ENCODE data around the gene OPTC. TPM values are rescaled to one million over a fixed set of nuclear protein-coding genes. Genes with fewer than 3 reads are reported as not detected.
A peak's percentile ranks its signal among the peaks of the same experiment; 100 is the strongest.

Gene OPTC
- total and polyA plus RNA-seq, 7 donors = not detected

GRCh38 chr1:203511513-203511912 is 17.6 kb downstream of the OPTC start:
- Histone ChIP-seq H3K27ac (peak overlapping the region; percentile 85 to 94 (median 90)), H3K4me1 (peaks cover 0 to 77% (median 70%) of the 10 kb centered on the region in 4 donors)
- DNase-seq = no peak

GRCh38 chr1:203511930-203512329 is 18.0 kb downstream of the OPTC start:
- Histone ChIP-seq H3K4me3 (no peak overlapping the region), H3K27me3 (no peaks in the 10 kb centered on the region), H3K9me3 (no peaks in the 10 kb centered on the region), H3K36me3 (no peaks in the 10 kb centered on the region), H3K4me1 (peaks cover 0 to 77% (median 65%) of the 10 kb centered on the region in 4 donors), H3K27ac (peak overlapping the region; percentile 85 to 94 (median 90))
- no peak for DNase-seq
- no peak for TF ChIP-seq EP300 (IDR thresholded peaks at IDR 0.05)
- no peak for TF ChIP-seq POLR2A (IDR thresholded peaks at IDR 0.05)
- TF ChIP-seq POLR2AphosphoS5 (IDR thresholded peaks at IDR 0.05) = no peak
- no peak for TF ChIP-seq CTCF (IDR thresholded peaks at IDR 0.05)
- intact Hi-C loops (cut with DNase I) = no loop called here
- WGBS, 2 donors = 89 to 91% methylated on average over 4 of the region's 4 CpGs

More at GRCh38 chr1:203511513-203511912, 17.6 kb downstream of the OPTC start:
- intact Hi-C loops (cut with DNase I) = no loop called here
- 85 to 90% methylated on average over 6 of the region's 6 CpGs for WGBS, 2 donors
- no peak for TF ChIP-seq POLR2A (IDR thresholded peaks at IDR 0.05)
- TF ChIP-seq POLR2AphosphoS5 (IDR thresholded peaks at IDR 0.05) = no peak
- no peak for TF ChIP-seq CTCF (IDR thresholded peaks at IDR 0.05)
- no peak for TF ChIP-seq EP300 (IDR thresholded peaks at IDR 0.05)
- H3K27me3 ChIP-seq = no peaks in the 10 kb centered on the region
- no peaks in the 10 kb centered on the region for H3K9me3 ChIP-seq
- no peak overlapping the region for H3K4me3 ChIP-seq
- H3K36me3 ChIP-seq = no peaks in the 10 kb centered on the region

GRCh38 chr1:203512517-203512847 is 18.5 kb downstream of the OPTC start:
- H3K27me3 ChIP-seq = no peaks in the 10 kb centered on the region
- H3K4me1 ChIP-seq = peaks cover 0 to 77% (median 60%) of the 10 kb centered on the region in 4 donors
- H3K4me3 ChIP-seq = no peak overlapping the region
- no peak for DNase-seq
- 76 to 82% methylated on average over 1 of the region's 1 CpG for WGBS, 2 donors
- intact Hi-C loops (cut with DNase I) = no loop called here
- H3K9me3 ChIP-seq = no peaks in the 10 kb centered on the region
- H3K27ac ChIP-seq = peak overlapping the region; percentile 85 to 94 (median 90)
- TF ChIP-seq CTCF (IDR thresholded peaks at IDR 0.05) (no peak), POLR2A (IDR thresholded peaks at IDR 0.05) (no peak), EP300 (IDR thresholded peaks at IDR 0.05) (no peak), POLR2AphosphoS5 (IDR thresholded peaks at IDR 0.05) (no peak)
- no peaks in the 10 kb centered on the region for H3K36me3 ChIP-seq

GRCh38 chr1:203512848-203513584 is 19.1 kb downstream of the OPTC start:
- no peaks in the 10 kb centered on the region for H3K36me3 ChIP-seq
- H3K27me3 ChIP-seq = no peaks in the 10 kb centered on the region
- H3K27ac ChIP-seq = peak overlapping the region; percentile 85 to 94 (median 90)
- H3K9me3 ChIP-seq = no peaks in the 10 kb centered on the region
- 51 to 55% methylated on average over 10 of the region's 10 CpGs for WGBS, 2 donors
- H3K4me3 ChIP-seq = no peak overlapping the region
- TF ChIP-seq CTCF (IDR thresholded peaks at IDR 0.05) = no peak
- TF ChIP-seq POLR2AphosphoS5 (IDR thresholded peaks at IDR 0.05) = peak; percentile 78 to 95 (median 88)
- TF ChIP-seq EP300 (IDR thresholded peaks at IDR 0.05) = peak in 2 of 4 donors; percentile 65 to 95
- TF ChIP-seq POLR2A (IDR thresholded peaks at IDR 0.05) = no peak
- intact Hi-C loops (cut with DNase I) = no loop called here
- peak; percentile 91 for DNase-seq
- peaks cover 0 to 77% (median 55%) of the 10 kb centered on the region in 4 donors for H3K4me1 ChIP-seq

Data from sigmoid colon (tissue), 7 donors.